IPS-NIHi11 (cell line): Measurements from ENCODE around the gene EIF2B4.
"Not testable (repeated sequence)": the region's sequence is repeated elsewhere in the genome, so short reads cannot be mapped to it uniquely, and the experiment has no call there.

Source experiments
- DNase-seq: peaks from one replicate; pipeline ENCODE4 v3.0.0; 2012; ENCODE audit warnings: mixed read lengths, low spot score

Gene EIF2B4

GRCh38 chr2:27335311-27335710, 34.8 kb downstream of the EIF2B4 start:
- DNase-seq, result no peak

GRCh38 chr2:27324720-27325119, 45.4 kb downstream of the EIF2B4 start:
- no peak for DNase-seq

GRCh38 chr2:27323596-27324285, 46.4 kb downstream of the EIF2B4 start:
- peak; percentile 32 for DNase-seq

- peak; percentile 98 for DNase-seq
These were observed 47.2 kb downstream of the EIF2B4 start, which contains the start of gene MPV17 for GRCh38 chr2:27322766-27323595. Gene MPV17 (minus strand): TSS chr2:27323097. CDS start chr2:27322517, 580 bp downstream.

- DNase-seq, result no peak
These were observed 47.8 kb downstream of the EIF2B4 start for GRCh38 chr2:27322301-27322765.

GRCh38 chr2:27320958-27321543, 49.1 kb downstream of the EIF2B4 start:
- peak; percentile 71 for DNase-seq

GRCh38 chr2:27319839-27320238, 50.3 kb downstream of the EIF2B4 start:
- not testable (repeated sequence) for DNase-seq

GRCh38 chr2:27316655-27317412, 53.3 kb downstream of the EIF2B4 start:
- no peak for DNase-seq

- DNase-seq, result no peak
These were observed 55.0 kb downstream of the EIF2B4 start for GRCh38 chr2:27315122-27315521.

GRCh38 chr2:27314709-27315108, 55.4 kb downstream of the EIF2B4 start:
- DNase-seq, result no peak
